AG20443 (cell line): Measurements from ENCODE around the gene MAP1A.

ENCODE experiments used
- DNase-seq: peaks from one replicate; pipeline ENCODE4 v3.0.0; 2012; ENCODE audit warnings: low spot score, mixed read lengths

The MAP1A gene

DNA sequence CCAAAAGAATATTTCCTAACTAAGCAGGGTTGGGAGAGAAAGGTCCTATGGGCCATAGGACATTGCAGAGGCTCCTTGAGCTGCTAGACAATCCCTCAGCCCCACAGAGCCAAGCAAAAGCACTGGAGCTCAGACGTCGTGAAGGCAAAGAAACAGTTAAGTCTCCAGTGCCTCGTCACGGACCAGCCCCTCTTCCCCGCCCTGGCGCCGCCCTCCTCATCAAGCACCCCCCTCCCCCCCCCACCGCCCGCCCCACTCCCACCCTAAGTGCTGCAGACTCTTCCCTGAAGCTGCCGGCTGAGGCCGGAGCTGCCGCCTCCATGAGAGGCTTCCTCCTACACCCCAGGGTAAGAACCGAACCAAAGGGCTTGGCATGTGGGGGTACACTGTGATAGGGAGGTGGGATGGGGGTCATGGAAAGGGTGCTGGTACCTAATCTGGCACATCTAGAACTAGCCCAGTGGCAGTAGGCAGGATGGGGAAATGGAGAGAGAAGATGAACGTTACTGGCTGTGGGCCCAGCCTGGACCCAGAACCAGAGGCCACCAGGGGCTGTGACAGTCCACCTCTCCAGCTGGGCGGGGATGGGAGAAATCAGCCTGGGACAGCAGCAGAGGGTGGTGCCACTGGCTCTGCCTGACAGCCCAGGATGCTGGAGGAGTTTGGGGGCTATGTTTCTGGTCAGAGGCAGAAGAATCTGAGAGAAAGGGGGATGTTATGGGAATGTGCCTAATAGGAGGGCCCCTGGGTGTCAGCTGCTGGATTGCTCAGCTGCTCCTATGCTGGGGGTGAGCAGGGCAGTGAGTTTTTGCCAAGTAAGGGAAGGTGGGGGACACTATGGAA, at the start of gene MAP1A:
Gene MAP1A (plus strand): TSS at position 255 of the 843 bp plus-strand sequence. CDS start 3,866 bp downstream, outside the sequence.
- DNase-seq, result peak; percentile 90

DNA sequence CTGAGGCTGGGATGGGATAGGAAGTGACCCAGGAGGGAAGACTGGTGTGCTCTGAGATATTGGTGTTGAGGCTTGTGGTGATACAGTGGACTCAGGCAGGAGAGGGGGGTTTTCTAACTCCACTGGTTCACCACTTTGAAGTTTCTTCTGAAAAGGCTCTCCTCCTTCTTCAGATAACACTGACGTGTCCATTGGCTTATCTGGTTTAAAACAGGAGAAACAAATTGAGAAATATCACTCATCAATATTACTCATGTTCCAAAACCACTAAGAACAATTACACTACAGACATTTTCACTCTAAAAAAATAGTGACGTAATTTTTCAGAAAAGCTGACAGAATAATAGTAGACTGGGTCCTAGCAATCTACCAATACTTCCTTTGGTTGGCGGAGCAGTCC, 47.5 kb upstream of the MAP1A start:
- no peak for DNase-seq

DNA sequence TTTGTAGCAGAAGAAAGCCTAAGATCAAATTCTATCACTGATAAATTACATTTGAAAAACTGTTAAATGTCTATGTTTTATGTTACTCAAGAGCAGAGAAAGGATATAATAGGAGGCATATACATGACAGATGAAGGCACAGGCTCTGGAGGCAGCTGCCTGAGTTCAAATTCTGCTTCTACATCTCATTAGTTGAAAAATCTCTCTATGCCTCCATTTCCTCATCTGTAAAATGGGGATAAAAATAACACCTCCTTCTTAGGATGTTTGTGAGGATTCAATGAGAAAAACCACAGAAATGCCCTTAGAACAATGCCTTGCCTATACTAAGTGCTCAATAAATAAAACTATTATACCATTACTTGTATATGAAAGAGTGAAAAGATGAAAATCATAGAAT, 45.4 kb upstream of the MAP1A start:
- DNase-seq, result no peak

DNA sequence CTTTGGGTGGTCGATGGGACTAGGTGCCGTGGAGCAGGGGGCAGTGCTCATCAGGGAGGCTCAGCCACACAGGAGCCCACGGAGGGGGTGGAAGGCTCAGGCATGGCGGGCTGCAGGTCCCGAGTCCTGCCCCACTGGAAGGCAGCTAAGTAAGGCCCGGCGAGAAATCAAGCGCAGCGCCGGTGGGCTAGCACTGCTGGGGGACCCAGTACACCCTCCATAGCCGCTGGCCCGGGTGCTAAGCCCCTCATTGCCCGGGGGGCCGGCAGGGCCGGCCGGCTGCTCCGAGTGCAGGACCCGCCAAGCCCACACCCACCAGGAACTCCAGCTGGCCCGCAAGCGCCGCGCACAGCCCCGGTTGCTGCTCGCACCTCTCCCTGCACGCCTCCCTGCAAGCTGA, 43.5 kb upstream of the MAP1A start:
- no peak for DNase-seq

DNA sequence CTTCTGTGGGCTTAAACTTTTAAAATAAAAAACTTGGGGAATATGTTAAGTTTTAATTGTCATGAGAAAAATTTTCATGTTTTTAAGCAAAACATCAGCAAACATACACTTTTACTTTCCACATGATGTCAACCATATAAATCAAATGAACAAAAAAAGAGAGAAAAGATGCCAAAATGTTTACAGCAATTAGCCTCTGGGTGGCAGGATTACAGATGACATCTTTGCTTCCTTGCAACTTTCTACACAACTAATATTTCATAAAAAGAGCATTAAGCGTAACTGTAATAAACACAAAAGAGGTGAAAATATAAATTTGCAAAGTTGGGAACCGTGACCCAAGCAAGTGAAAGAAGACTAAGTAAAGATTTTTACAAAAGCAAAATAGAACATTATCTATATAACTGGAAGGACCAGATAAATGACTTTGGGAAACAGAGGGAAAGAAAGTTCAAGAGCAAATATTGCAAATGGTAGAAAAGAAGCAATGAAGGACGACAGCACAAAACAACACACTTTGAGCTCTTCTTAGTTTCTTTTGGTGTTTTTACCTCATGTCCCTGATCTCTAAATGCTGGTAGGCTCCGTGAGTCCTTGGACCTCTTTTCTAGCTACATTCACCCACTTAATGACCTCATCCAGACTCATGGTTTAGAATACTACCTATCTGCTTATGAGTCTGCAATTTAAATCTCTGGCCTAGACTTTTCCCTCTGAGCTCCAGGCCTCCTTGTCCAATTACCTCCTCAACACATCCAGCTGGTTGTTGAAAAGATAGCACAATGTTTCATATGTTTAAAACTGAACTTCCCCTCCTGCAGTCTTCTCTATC, 33.9 kb upstream of the MAP1A start:
- peak; percentile 26 for DNase-seq

DNA sequence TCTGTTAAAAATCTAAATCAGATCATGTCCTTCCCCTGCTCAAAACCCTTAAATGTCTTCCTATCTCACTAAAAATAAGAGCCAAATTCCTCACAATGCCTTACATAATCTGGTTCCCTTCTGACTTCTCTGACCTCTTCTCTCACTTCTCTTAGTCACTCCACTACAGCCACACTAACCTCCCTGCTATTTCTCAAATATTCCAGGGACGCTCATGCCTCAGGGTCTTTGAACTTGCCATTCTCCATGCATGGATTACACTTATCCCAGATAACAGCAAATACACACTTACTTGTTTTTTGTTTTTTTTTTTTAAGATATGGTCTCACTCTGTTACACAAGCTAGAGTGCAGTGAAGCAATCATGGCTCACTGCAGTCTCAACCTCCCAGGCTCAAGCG, 33.0 kb upstream of the MAP1A start:
- DNase-seq, result no peak

DNA sequence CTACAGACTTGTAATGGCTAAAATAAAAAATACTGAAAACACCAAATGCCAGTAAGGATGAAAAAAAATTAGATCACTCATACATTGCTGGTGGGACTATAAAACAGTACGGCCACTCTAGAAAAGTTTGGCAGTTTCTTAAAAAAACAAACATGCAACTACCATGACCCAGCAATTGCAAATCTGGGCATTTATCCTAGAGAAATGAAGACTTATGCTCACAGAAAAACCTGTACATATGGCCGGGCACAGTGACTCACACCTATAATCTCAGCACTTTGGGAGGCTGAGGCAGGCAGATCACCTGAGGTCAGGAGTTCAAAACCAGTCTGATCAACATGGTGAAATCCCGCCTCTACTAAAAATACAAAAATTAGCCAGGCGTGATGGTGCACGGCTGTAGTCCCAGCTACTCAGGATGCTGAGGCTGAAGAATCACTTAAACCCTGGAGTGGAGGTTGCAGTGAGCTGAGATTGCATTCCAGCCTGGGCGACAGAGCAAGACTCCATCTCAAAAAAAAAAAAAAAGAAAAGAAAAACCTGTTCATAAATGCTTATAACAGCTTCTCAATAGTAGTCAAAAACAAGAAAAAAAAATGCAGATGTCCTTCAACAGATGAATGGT, 30.0 kb upstream of the MAP1A start:
- DNase-seq, result no peak

DNA sequence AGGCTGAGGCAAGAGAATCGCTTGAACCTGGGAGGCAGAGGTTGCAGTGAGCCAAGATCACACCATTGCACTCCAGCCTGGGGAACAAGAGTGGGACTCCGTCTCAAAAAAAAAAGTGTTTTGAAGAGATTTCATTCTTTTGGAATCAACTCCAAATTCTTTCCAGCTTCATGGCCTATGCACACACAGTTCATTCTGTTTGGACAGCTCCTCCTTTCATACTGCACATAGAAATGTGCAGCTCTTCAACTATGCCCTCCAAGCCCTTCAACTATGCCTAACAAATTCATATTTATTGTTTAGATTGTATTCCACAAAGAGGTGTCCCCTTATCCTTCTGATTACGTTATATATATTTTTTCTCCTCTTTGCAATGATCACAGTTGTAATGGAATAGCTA, 28.6 kb upstream of the MAP1A start:
- DNase-seq, result no peak

DNA sequence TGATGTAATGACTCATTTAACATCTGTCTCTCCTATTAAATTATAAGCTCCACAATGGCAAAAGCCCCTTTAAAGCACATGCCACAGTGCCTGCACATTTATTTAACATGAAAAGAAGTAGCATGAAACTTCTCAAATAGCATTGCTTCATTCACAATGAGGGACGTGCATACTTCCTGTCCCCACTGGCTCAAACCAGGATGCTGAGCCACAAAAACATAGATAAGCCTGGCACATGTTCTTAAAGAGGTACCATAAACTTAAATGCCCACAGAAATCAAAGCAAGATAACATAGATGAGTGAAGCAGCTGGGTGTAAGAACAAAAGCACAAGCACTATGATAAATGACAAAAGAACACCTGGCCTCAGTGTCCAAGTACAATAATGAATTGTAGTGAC, 28.2 kb upstream of the MAP1A start:
- no peak for DNase-seq

DNA sequence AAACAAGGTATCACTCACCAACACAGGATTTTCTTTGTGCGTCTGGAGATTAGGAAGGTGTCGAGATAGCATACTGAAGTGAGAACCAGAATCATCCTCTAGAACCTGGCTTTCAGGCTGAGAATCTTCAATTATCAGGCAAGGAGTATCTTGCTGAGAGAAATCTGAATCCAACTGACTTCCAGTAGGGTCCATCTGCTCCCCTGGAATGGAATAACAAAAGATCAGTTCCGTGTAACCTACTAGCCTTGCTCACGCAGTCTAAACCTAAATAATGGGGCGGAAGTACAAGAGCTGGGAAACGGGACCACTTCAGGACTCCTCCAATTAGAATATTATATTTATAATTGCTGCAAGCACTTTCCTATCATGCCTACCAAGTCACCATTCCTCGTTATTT, 25.1 kb upstream of the MAP1A start:
- no peak for DNase-seq

DNA sequence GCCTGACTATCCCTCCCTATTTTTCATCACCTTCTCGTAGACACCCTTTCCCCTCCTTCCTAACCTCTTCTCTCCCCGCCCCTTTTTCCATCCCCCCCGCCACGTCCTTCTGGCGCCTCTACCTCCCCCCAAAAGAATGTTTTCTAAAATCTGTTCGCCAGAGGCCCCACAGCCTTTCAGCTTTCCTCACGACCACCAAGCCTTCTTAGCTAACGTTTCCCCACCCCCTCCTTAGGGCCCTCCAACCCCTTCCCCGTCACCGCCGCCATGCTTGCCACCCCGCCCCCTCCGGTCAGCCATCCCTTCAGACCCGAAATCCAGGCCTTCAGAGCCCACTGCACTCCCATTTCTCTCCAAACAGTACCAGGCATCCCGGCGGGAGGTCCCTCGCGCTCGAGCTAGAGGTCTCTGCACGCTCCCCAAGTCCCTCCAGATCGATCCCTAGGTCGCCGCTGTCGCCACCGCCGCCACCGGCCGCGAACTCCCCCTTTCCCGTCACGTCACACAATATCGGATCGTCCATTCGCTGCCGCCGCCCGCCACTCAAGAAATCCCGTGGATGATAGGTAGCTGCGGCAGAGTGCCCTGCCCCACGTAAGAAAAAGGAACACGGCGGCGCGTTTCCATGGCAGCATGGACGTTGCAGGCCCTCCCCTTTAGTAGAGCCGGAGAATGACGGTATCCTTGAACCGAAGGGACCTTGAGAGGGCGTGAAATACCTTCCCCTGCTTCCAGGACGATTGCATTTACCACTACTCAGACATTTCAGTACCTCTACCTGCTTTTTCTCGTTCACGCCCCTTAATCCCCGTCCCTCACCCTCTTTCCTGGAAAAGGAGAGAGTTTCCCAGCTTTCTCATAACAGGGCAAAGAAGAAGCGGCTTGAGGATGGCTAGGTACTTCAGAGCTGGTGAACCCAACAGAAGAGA, 24.5 kb upstream of the MAP1A start, which contains the start of gene TP53BP1:
Gene TP53BP1 (minus strand): TSS at position 484 of the 929 bp plus-strand sequence. CDS start 113 bp downstream, at position 371.
- DNase-seq, result peak; percentile 96

DNA sequence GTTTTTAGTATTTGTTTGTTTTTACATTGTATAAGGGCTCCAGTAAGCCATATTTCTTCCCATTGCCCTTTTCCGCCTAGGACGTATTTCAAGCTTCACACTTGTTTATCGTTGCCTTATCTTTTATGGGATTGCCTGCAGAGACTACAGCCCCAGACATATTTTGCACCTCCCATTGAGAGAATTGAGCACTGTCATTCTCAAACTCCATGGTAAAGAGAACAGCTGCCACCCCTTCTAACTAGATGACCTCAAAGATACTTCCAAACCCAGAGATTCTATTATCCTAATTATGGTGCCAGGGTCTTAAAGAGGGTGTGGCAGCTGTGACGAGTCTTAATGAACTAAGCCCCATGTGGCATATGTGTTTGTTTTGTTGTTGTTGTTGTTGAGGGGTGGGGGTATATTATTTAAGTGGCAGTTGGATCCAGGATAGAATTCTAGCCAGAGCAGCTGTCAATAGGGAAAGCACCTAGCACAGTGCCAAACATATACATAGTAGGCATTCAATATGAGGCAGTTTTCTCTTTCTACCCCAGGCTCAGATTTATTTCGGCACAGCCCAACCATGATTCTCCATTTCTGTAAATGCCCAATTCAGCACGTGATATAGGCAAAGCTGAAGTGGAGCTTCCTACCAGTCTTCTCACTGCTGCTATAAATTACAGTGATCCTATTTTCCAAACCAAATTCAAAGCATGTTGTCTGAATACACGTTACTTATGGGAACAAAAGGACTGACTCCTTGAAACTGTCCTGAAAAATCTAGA, 23.5 kb upstream of the MAP1A start:
- DNase-seq, result no peak

DNA sequence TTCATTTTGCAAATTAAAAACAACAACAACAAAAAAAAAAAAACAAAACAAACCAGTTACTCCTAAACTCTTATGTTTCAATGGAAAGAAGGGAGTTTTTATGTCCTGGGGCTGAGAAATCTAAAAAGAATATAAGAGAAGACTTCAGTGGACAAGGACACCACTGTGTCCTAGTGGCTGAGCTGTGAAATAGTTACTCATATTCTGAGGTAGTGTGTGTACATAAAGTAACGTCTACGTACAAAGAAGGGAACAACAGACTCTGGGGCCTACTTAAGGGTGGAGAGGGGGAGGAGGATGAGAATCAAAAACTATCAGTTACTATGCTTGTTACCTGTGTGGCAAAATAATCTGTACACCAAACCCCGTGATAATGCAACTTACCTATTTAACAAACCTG, 18.4 kb upstream of the MAP1A start:
- DNase-seq, result no peak

DNA sequence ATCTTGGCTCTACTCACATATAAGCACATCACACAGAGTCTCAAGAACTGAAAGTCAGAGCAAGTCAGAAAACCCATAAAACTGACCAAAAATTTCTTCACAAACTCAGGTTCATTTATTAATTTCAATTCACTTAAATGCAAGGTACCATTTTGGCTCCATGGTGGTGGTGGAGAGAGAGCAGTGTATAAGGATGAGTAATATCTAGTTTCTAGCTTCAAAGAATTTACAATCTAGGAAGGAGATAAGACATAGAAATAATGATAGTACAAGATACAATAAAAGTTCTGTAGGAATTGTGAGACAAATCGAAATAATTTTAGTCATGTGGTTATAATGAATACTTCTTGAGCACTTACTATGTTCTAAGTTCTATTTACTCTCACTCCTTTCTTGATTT, 17.8 kb upstream of the MAP1A start:
- no peak for DNase-seq

DNA sequence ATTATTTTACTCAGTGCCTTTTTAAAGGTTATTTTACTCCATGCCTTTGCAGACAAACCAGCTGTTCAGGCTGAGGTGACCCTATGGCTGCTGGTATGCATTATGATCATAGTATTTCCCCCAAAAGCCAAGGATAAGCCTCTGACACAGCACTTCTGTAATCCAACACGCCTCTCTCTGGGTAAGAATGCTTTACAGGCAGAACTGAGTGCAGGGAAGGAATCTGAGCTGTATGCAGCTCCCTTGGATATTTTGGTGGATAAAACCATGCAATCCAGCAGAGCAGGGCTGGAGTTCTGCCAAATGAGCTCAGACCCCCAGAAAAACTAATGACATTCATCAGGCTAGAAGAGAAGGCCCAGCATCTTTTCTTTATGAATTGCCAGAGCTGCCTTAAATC, 11.7 kb upstream of the MAP1A start:
- no peak for DNase-seq

DNA sequence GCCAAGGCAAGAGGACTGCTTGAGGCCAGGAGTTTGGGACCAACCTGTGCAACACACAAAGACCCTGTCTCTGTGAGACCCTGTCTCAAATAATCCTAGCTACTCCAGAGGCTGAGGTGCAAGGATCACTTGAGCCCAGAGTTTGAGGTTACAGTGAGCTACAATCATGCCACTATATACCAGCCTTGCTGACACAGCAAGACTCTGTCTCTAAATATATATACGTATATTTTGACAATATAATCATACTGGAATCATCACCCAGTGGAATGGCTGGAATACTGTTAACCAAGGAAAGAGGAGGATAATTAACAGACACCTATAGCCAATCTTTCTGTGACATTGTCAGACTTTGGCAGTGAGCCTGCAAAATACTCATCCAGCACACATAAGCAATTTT, 9.0 kb upstream of the MAP1A start:
- DNase-seq, result no peak

DNA sequence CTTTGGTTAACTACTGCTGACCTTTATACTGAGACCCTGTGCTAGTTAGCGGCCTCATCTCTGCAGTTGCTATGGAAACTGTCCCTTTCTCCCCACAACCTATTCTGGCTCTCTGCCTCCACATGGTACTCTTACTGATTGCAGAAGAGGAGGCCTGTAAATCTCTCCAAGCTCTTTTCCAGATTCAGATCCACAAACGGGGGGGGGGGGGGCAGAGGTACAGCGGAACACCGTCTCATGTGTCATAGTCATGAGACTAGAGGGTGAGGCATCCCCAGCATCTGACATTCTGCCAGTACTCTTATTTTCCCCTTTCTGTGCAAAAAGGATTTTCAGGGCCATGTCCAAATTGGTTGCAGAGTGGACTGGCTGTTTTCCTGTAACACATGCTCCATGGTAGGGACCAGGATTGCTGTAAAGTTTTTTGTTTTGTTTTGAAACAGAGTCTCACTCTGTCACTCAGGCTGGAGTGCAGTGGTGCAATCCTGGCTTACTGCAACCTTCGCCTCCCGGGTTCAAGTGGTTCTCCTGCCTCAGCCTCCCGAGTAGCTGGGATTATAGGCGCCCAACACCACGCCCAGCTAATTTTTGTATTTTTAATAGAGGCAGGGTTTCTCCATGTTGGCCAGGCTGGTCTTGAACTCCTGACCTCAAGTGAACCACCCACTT, 8.3 kb upstream of the MAP1A start:
- no peak for DNase-seq

DNA sequence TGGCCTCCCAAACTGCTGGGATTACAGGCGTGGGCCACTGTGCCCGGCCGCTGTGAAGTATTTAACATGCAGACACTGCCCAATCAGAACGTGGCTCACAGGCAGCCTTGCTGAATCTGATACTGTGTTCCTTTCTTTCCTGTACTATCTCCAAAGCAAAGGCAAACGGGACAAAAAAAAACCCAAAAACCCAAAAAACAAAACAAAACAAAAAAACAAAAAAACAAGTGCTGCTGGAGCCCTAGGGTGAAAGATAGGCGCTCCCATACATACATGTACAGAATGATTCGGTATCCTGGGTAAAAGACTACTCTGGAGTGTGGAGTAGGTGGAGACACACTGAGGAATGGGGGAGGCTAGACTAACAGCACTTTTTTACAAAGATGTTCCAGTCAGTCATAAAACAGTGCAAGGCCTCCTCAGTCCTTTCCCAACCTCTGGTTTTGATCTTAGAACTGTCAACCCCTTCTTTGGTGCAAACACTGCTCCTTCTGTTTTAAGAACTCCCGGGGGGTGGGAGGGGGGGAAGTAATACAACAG, 7.7 kb upstream of the MAP1A start:
- no peak for DNase-seq

DNA sequence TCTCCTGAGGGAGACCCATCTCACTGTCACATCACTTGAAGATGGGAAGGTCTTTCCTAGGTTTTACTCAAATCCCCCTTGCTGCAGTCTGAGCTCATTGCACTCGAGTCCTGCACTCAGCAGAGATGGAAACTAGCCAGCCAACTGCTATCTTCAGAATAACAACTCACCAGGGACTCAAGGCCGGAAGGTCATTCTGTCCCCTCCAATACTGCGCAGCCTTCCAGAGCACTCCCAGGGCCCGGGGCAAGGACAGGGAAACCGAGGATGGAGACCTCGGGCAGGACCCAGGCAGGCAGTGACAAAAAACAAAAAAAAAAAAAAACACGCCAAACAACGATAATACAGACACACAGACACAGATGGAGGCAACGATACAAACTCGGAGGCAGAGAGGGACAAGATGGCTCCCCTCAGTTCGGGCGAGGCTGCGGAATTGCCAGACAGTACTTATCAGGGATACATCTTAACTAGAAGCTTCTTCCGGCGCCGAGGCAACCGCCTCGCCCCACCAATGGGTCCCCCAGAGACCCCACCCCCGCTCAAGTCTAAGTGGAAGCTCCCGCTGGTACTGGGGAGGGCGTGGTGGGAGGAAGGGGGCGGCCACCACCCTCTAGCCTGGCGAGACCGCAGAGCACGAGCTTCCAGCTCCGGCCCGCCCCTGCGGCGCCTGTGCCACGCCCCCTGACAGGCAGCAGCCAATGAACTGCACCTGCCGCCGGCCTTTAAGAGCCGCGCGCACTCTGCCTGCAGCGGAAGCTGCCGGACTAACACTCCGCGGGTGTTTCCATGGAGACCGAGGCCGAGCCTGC, 7.0 kb upstream of the MAP1A start:
- DNase-seq, result peak; percentile 97
